Activated CD4-positive, alpha-beta T cell treated with anti-CD3 and anti-CD28 coated beads, Interleukin-2, amount 50 U/mL, for 1 hour (primary cell): ENCODE data around the gene NR6A1.

Experiments used
- DNase-seq: peaks from one replicate; pipeline ENCODE4 v3.0.0-alpha.2; 2020

Gene NR6A1

DNA sequence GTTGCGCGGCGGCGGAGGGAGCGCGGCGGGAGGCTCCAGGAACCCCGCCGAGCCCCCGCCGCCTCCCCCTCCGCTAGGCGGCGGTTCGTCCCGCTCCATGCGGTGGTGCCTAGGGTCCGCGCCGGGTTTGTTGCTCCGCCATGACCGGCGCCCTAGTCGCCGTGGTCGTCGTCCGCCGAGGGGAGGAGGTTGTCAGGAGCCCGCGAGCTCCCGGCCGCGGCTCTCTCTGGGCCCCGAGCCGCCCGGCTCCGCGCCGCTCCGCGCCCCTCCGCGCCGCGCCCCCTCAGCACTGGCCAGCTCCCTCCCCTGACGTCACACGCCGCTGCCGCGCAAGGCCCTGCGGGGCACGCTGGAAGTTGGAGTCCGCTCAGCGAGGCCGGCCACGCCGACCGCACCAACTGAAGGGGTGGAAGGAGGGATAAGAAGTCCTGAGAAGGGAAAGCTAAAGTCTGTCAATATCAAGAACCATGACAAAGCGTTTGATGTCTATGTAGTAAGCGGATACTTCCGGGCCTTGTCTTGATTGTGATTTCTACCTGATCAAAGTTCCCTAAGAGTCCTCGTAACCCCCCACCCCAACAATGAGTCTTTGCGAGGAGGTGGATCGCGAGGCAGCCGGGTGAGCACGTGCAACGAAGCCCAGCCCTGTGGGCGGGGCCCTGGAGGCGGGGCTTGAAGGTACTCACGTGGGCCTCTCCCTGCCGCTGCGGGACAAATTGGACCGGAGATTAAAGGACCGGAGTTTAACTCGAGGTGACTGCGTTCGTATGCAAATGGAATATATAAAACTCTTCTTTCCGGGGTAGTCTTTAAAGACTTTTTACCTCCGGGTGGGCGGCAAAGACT, at the start of gene NR6A1:
Gene NR6A1, minus strand, starts transcription at position 291 of the 846 bp plus-strand sequence.
- peak; percentile 93 for DNase-seq

DNA sequence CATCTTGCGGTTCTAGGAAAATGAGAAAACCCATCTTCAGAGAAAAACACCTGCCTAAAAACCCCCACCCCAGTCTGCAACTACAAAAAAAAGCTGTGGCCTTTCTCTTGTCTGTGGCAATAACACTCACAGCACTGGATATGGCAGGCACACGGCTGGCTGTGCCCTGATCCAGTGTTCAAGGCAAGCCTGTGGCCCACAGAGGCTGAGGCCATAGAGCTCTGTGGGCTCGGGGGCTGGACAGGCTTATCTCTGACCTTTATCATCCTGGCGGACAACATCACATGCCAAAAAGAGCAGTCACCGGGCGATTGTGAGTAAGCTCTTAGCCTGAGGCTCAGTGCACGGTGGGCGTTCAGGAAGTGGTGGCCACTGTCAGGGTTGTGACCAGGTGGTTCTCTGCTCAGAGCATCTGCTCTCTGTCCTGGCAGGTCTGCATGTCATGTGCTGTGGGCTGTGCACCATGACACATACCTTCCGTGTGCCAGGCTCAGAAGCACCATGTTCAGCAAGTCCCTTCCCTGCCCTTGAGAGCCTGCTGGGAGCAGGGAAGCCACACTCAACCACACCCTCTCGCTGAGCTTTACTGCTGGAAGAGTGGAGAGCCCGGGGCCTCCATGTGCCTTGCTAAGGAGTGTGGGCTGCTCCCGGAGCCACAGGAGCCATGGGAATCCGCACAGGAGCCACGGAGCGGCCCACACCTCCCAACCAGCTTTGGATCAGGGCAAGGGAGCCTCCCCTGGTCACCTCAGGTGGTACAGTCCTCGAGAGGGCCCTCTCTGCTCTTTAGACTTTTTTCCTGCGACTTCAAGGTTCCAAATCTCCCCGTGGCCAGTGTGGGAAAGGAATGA, 47.5 kb upstream of the NR6A1 start:
- no peak for DNase-seq

DNA sequence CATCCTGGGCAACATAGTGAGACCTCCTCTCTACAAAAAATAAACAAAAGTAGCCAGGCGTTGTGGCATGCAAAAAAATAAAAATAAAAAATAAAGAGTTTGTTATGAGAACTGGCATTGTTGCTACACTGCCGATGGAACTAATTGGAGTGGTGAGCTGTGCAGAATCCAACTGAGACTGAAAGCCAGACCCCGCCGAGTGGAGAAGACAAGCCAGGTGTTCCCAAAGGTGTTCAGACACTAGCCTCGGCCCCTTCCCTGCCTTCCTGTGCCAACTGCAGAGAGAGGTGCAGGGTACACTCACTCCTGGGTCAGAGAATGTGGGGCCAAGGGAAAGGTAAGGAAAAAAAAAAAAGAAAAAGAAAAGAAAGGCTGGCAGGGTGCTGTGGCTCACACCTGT, 44.5 kb upstream of the NR6A1 start:
- no peak for DNase-seq

DNA sequence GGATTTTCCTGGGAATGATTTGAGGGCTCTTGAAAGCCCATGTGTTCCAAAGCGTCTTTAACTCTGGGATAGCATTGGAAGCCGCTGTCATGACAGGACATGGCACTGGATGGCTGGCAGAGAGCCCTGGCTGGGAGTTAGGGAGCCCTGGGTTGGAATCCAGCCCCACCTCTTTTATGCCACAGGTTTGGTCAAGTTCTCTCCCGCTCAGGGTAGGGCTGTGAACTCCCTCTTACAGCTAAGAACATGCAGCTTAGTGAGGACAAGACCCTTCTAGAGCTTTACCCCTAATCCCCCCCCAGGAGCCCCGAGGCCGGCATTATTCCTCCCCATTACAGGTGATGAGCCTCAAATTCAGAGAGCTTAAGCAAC, 43.0 kb upstream of the NR6A1 start:
- DNase-seq: no peak

DNA sequence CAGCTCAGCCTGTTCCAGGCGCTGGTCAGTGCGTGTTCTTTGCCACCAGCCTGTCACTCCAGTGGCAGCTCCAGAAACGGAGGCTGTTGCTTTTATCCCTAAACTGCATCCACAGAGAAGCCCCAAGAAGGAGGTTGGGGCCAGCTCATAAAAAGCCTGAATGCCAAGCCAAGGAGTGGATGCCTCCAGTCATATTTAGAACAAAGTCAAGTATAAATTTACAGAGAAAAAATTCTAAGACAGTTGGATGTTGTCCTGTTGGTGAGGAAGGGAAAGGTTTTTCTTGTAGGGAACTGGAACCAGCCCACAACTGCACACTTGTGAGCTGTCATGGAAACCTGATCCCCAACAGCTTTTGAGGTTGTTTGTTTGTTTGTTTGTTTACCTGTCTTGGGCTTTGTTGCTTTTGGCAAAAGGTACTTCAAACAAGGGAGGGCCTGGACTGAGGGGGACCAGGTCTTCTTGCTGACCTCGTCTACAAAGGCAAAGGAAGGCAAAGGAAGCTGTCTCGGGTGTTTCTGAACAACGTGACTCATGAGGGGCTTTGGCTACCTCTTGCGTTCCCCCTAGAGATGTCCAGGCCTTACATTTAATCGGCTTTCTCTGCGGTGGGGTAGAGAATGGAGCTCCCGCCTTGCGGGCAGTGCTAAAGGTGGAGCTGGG, 42.5 kb upstream of the NR6A1 start:
- DNase-seq: no peak

DNA sequence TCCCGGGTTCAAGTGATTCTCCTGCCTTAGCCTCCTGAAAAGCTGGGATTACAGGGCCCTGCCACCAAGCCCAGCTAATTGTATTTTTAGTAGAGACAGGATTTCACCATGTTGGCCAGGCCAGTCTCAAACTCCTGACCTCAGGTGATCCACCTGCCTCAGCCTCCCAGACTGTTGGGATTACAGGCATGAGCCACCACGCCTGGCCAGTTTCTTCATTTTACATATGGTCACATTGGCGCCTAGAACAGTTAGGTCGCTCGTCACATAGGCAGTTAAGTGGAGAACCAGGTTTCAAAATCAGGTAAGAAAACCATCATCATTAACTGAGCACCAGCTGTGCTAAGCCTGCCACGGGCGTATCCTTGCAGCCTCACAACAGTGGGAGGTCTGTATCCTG, 41.9 kb upstream of the NR6A1 start:
- DNase-seq: no peak

DNA sequence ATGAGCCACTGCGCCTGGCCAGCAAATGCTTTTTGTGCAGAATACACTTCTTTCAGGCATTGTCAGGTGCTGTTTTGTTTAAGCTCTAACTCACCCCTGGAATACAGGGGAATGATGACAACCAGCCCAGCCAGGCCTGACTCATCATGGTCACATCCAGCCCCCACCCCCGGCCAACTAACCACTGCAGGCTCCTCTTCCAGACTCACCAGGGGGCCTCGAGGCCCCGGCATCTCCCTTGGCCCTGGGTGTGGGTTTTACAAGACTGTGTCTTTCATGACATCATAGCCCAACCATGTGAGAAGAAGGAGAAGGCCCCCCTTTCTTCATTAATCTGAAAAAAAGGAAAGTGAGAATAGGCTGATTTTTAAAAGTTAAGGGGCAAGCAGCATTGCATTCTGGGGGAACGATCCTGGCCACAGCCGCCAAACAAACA, 41.3 kb upstream of the NR6A1 start:
- DNase-seq: no peak

DNA sequence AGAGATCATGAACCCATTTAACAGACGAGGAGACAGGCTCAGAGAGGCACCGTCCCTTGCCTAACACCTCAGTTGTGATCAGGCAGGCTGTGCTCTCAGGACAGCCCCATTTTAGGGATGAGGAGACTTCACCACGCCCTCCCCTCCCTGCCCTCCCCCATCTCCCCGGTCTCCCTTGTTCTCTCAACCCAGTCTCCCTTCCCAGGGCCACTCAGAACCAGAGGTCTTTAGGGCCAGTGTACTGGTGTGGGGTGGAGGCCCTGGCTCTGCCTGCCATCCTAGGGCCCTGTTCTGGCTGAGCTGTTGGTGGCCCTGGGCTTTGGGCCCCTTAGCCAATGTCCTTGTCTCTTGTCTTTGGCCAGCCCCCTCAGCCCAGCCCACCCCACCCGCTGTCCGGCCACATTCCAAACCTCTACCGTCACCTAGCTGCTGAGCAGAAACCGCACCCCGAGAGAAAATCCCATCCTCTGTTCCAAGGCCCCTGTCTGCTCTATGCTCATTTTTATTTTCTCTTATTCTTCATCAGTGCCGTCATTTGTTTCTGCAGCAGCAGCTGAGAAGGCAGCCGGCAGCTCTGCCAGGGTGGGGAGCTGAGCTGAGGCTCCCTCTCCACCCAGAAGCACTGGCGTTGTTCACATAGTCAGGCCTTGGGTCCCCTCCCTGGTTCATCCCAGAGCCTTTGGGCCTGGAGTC, 39.7 kb upstream of the NR6A1 start:
- DNase-seq: no peak

DNA sequence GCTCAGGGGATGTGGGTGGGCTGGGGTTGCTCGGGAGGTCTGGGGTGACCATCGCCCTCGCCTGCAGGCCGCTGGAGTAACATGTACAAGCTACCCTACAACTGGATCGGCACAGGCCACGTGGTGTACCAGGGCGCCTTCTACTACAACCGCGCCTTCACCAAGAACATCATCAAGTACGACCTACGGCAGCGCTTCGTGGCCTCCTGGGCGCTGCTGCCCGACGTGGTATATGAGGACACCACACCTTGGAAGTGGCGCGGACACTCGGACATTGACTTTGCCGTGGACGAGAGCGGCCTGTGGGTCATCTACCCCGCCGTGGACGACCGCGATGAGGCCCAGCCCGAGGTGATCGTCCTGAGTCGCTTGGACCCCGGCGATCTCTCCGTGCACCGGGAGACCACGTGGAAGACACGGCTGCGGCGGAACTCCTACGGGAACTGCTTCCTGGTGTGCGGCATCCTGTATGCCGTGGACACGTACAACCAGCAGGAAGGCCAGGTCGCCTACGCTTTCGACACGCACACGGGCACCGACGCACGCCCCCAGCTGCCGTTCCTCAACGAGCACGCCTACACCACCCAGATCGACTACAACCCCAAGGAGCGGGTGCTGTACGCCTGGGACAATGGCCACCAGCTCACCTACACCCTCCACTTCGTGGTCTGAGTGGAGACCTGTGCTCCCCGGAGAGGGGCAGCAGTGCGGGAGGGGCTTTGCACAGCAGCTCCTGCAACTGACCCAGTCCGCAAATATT, 38.8 kb upstream of the NR6A1 start:
- DNase-seq: no peak

DNA sequence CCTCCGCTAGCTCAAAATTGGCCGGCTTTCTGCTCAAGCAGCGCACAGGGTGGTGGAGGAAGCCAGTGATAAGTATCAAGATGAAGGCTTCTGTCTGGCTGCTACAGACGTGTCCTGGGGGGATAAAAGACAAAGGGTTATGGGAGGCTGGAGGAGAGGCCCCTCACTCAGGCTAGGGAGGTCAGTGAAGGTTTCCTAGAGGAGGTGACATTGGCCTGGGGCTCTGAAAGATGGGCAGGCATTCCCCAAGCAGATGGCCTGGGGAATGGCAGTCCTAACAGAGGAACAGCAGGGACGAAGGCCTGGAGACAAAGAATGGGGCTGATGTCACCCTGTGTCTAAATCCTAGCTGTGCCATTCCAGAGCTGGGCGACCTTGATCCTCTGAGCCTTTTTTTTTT, 38.1 kb upstream of the NR6A1 start:
- no peak for DNase-seq

DNA sequence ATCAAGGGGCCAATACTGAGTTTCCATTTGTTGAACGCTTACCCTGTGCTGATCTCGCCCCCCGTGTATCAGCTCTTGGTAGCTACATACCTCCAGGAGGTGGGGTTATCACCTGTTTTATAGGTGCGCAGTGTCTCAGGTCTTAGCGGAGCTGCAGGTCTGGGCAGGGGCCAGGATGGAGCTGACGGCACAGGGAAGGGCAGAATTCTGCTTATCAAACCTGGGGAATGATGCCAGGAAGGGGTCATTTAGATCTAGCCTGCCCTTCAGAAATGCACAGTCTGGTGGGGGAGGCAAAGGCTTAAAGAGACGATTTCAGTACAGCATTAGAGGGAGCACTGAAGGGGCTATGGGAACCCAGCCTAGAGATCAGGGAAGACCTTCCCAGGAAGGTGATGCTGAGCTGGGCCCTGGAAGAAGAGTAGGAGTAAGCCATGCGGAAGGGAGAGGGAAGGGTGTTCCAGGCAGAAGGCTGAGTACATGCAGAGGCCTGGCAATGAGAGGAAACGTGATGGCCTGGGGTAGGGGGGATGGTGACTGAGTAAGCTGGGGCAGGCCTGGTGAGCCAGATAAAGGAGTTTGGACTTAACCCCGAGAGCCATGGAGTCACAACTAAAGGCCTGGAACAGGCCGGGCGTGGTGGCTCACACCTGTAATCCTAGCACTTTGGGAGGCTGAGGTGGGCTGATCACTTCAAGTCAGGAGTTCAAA, 37.3 kb upstream of the NR6A1 start:
- DNase-seq: no peak

DNA sequence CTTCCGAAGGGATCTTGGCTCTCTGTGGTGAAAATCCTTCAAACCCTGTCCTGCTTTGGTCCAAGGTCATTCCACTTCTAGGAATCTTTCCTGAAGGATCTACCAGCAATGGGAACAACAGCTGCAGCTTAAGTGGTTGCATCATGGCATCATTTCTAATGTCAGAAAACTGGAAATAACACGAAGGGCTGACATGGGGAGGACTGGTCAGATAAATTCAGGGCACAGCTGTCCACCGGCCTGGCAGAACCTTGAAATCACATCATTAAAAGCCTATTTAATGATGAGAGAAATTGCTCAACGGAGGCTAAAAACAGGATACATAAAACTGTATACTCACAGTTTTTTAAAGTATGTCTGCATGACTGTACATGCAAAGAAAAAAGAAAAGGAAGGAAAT, 34.1 kb upstream of the NR6A1 start:
- DNase-seq: no peak

DNA sequence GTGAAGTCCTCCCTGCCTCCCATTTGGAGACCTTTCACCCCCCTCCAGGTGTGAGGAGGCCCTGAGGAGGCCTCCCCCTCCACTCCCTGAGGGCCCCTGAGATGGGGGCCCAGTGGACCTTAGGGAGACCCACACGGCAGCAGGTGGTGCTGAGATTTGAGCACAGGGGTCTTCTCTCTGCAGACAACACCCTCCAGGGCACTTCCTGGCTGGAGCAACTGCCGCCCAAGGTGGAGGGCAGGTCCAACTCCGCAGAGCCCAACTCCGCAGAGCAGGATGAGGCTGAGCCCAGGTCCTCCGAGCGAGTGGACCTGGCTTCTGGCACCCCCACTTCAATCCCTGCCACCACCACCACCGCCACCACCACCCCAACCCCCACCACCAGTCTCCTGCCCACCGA, 32.8 kb upstream of the NR6A1 start:
- no peak for DNase-seq

DNA sequence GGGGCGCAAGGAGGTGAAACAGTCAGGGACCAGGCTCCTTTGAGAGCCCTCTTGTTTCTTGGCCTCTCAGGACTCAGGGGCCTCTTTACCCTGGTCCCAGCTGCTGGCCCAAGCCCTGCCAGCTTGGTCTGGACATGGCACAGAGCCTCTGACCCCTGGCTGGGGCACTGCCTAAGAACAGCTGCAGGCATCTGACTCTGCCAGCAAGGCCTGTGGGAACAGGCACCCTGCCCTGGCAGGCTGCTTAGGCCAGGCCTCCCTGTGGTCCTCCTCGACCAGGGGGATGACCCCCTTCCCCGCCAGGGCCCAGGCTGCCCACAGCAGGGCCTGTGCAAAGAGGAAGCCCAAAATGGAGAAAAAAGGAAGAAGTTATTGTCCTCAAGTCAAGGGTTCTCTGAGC, 31.3 kb upstream of the NR6A1 start:
- no peak for DNase-seq

DNA sequence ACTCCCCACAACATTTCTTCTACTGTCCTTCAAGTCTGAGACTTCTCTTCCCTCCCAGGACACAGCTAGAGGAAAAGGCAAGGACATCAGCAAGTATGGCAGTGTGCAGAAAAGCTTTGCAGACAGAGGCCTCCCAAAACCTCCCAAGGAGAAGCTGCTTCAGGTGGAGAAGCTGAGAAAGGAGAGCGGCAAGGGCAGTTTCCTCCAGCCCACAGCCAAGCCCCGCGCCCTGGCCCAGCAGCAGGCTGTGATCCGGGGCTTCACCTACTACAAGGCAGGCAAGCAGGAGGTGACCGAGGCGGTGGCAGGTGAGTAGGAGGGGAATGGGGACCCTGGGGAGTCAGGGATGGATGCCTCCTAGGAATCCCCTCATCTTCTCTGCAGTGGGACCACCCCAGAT, 30.2 kb upstream of the NR6A1 start:
- no peak for DNase-seq

DNA sequence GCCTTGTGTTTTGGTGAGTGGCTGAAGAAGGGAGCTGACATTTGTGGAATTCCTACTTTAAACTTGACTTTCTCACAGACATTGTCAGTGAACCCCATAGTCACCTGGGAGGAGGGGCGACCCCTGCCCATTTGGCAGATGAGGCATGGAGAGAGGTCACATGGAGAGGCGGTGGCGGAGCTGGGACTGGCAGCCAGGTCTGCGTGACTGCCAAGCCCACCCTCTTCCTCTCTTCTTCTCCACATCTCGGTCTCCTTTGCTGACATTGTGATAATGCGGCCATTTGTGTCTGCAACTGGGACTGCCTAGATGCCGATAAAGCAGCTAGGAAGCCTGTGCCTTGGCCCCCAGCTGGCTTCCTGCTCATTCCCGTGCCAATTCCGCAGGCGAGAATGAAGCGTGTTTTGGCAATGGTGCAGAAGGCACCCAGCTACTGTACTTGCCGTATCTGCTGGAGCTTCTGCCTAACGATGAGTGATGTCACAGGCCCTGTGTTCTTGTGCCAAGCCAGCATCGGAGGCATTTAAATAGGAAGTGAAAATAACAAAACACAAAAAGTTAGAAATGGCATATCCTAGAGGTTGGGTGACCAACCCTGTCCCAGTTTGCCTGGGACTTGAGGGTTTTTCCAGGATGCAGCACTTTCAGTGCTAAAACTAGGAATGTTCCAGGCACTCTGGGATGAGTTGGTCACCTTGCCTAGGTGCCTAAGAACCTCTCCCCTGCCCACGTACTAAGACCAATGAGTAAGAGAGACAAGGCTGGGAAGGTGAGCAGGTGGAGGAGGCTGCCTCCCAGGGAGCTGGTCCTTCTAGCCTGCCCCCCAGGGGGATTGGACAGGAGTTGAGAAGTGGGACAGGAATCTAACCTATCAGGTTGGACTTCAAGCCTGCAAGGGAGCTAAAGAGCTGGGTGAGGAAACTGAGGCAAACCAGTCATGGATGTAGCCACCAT, 29.5 kb upstream of the NR6A1 start:
- DNase-seq: no peak

DNA sequence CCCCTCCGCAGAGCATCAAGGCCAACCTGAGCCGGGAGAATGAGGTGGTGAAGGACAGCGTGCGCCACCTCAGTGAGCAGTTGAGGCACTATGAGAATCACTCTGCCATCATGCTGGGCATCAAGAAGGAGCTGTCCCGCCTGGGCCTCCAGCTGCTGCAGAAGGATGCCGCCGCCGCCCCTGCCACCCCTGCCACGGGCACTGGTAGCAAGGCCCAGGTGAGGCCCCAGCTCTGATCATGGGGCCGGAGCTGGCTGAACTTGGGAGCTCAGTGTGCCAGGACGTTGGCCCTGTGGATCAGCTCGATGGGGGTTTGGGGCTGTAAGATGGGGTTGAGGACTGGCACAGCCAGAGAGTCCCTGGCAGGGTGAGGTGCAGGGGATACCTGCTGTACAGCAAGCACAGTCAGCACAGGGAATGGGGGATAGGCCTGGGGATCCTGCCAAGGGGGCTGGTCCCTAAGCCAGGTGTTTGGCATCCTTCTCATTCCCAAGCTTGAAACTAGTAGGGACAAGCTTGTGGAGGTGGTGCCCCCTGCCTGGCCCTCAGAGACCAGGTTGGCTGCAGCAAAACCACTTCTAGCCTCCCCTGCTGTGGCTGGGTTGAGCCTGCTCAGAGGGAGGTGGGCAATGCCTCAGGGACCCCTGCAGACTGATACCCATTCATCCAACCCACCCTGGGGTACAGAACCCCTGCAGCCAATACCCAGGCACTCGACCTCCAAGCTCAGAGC, 28.3 kb upstream of the NR6A1 start:
- DNase-seq: no peak

DNA sequence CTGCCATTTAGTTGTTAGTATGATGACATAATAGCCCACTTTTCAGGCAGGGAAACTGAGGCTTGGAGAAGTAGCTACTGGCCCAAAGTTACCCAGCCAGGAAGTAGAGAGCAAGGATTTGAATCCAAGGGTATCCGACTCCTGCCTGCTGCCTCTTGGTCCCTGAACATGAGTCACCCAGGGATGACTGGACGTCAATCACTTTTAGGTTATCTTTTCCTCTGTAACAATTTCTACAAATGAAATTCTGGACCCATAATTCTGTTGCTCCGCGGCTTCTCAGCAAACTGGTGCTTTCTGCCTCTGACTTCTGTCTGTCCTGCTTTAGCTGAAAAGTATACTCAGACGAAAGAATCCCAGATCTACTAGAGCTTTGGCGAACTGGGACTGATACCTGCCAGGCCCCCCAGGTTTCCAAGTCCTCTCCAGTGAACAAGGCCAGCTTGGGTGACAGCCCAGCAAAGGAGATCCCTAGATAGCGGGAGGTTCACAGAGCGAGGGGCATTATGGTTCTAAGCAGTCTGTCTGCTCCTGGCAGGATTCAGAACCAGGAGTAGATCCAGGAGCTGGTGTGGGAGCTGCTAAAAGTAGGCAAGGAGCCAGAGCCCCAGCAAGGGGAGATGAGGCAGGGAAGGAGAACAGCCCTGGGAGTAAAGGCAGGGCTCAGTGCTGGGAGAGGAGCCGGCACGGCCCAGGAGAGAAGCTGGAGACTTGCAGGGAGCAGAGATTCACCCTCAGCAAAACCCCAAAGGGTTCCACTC, 26.4 kb upstream of the NR6A1 start:
- DNase-seq: no peak

DNA sequence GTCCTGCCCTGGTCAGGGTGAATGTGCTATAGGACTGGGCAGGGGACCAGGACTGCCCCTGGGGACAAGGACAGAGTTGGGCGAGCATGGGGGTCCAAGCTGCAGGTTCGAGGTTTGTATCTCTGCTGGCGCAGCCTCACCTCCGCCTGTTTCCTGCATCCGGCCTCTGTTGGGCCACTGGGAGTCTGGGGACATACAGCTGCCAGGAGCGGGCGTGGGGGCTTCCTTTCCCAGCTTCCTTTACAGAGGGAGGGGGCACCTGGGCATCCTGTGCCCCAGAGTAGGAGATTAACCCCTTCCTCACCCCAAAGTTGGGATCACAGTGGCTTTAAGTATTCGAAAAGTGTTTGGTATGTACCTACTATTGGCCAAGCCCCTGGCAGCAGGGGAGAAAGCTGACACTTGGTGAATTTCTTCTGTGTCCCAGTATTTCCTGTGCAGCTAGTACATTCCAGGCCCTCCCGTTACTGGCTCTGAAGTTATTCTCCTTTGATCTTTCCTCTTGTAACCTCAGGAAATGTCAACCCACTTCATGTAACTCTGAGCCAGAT, 24.8 kb upstream of the NR6A1 start:
- no peak for DNase-seq
